ENCODE measurements around the gene NCAPH2. TPM values are rescaled to one million over a fixed set of nuclear protein-coding genes. Genes with fewer than 3 reads are reported as not detected.

Gene NCAPH2
- total RNA-seq, 2 experiments from 2014 or later, result 184 to 185 TPM

GRCh38 chr22:50570861-50571260 lies 62.8 kb downstream of the NCAPH2 start:
- DNase-seq (no peak), ATAC-seq (ENCODE audit: poor library complexity) (no peak)
- H3K27ac ChIP-seq (ENCODE audit: low read depth in 1 of 2, low read length in 2 of 2), result no peak overlapping the region
- ChIA-PET CTCF (no interaction called here), POLR2A (no interaction called here)
- TF ChIP-seq CTCF (IDR thresholded peaks at IDR 0.05), result no peak
- no peak overlapping the region for H3K4me3 ChIP-seq (ENCODE audit: low read length)
- Mint-ChIP-seq H3K27me3 (no peaks in the 10 kb centered on the region), H3K4me3 (no peak overlapping the region), H3K9me3 (no peaks in the 10 kb centered on the region), H3K27ac (no peak overlapping the region), H3K4me1 (ENCODE audit: low read depth) (no peaks in the 10 kb centered on the region), H3K36me3 (ENCODE audit: low read depth) (peaks cover 43% of the 10 kb centered on the region)
- H3K9me3 ChIP-seq (ENCODE audit: control insufficient read depth in 1 of 2, insufficient read depth in 1 of 2, low read length in 2 of 2), result no peaks in the 10 kb centered on the region
- intact Hi-C loops (cut with DNase I, micrococcal nuclease), result no loop called here
- no peaks in the 10 kb centered on the region for H3K27me3 ChIP-seq (ENCODE audit: control insufficient read depth in 1 of 2, insufficient read depth in 2 of 2, low read length in 2 of 2)
- H3K4me1 ChIP-seq (ENCODE audit: insufficient read depth, low read length), result no peaks in the 10 kb centered on the region
- peaks cover 43% of the 10 kb centered on the region for H3K36me3 ChIP-seq (ENCODE audit: insufficient read depth, low read length)

GRCh38 chr22:50571264-50572175 lies 63.5 kb downstream of the NCAPH2 start:
- Mint-ChIP-seq H3K27ac (no peak overlapping the region), H3K9me3 (no peaks in the 10 kb centered on the region), H3K36me3 (ENCODE audit: low read depth) (peaks cover 48% of the 10 kb centered on the region), H3K27me3 (no peaks in the 10 kb centered on the region), H3K4me3 (no peak overlapping the region), H3K4me1 (ENCODE audit: low read depth) (no peaks in the 10 kb centered on the region)
- intact Hi-C loops (cut with DNase I, micrococcal nuclease), result no loop called here
- ATAC-seq (ENCODE audit: poor library complexity), result no peak
- no peaks in the 10 kb centered on the region for H3K4me1 ChIP-seq (ENCODE audit: insufficient read depth, low read length)
- no peaks in the 10 kb centered on the region for H3K27me3 ChIP-seq (ENCODE audit: control insufficient read depth in 1 of 2, insufficient read depth in 2 of 2, low read length in 2 of 2)
- peaks cover 48% of the 10 kb centered on the region for H3K36me3 ChIP-seq (ENCODE audit: insufficient read depth, low read length)
- H3K27ac ChIP-seq (ENCODE audit: low read depth in 1 of 2, low read length in 2 of 2), result no peak overlapping the region
- ChIA-PET CTCF (interaction anchor here (2.0 kb wide), 1 partner anchor 9 kb away, joined by 4 read pairs; the partner anchor contains the start of gene SYCE3), POLR2A (no interaction called here)
- no peaks in the 10 kb centered on the region for H3K9me3 ChIP-seq (ENCODE audit: control insufficient read depth in 1 of 2, insufficient read depth in 1 of 2, low read length in 2 of 2)
- no peak overlapping the region for H3K4me3 ChIP-seq (ENCODE audit: low read length)
- no peak for TF ChIP-seq CTCF (IDR thresholded peaks at IDR 0.05)
- DNase-seq, result no peak

GRCh38 chr22:50572965-50573364 lies 64.9 kb downstream of the NCAPH2 start:
- Histone ChIP-seq H3K9me3 (ENCODE audit: control insufficient read depth in 1 of 2, insufficient read depth in 1 of 2, low read length in 2 of 2) (no peaks in the 10 kb centered on the region), H3K36me3 (ENCODE audit: insufficient read depth, low read length) (peaks cover 51% of the 10 kb centered on the region), H3K27ac (ENCODE audit: low read depth in 1 of 2, low read length in 2 of 2) (no peak overlapping the region), H3K4me3 (ENCODE audit: low read length) (no peak overlapping the region), H3K4me1 (ENCODE audit: insufficient read depth, low read length) (peaks cover 8% of the 10 kb centered on the region), H3K27me3 (ENCODE audit: control insufficient read depth in 1 of 2, insufficient read depth in 2 of 2, low read length in 2 of 2) (no peaks in the 10 kb centered on the region)
- no peak for TF ChIP-seq CTCF (IDR thresholded peaks at IDR 0.05)
- DNase-seq, result no peak
- Mint-ChIP-seq H3K27ac (no peak overlapping the region), H3K27me3 (no peaks in the 10 kb centered on the region), H3K9me3 (no peaks in the 10 kb centered on the region), H3K36me3 (ENCODE audit: low read depth) (peaks cover 48% of the 10 kb centered on the region), H3K4me1 (ENCODE audit: low read depth) (no peaks in the 10 kb centered on the region), H3K4me3 (no peak overlapping the region)
- ChIA-PET CTCF (interaction anchor here (1.6 to 2.0 kb wide), 2 partner anchors 10 to 47 kb away, joined by 4 to 5 read pairs; partner anchors contain the start of gene SYCE3), POLR2A (no interaction called here)
- no peak for ATAC-seq (ENCODE audit: poor library complexity)
- intact Hi-C loops (cut with DNase I, micrococcal nuclease), result no loop called here
